Naive thymus-derived CD4-positive, alpha-beta T cell (primary cell): ENCODE measurements around the gene SELENOO. TPM values are rescaled to one million over a fixed set of nuclear protein-coding genes. Genes with fewer than 3 reads are reported as not detected.
A peak's percentile ranks its signal among the peaks of the same experiment; 100 is the strongest.

Experiments
- ATAC-seq: fragments of 150-1000 bp; cut with Tn5 transposase; 2 replicates; pipeline ENCODE4 v1.10.0; 2021; ENCODE audit warnings: mild to moderate bottlenecking, moderate library complexity
- CTCF ChIA-PET: fragments of 350-600 bp; sonication (Branson Sonifier 250); formaldehyde crosslinking; loops from one replicate; lab custom pipeline; 2021; ENCODE audit warnings: antibody characterized with exemption; lab: Charles Lee
- POLR2A ChIA-PET: fragments of 350-600 bp; sonication (Branson Sonifier 250); formaldehyde crosslinking; loops from one replicate; lab custom pipeline; 2021; ENCODE audit warnings: antibody characterized with exemption, inconsistent platforms; lab: Charles Lee
- DNase-seq, 9 donors: peaks; one replicate each; pipeline versions ENCODE4 v3.0.0 to v3.0.0-alpha.2; 2020 to 2022; ENCODE audit warnings: mixed read lengths in 1 of 9
- H3K27ac ChIP-seq: one replicate; pipeline ENCODE4 v1.7.0; 2013; ENCODE audit warnings: mild to moderate bottlenecking, low read depth, low read length, moderate library complexity
- H3K27me3 ChIP-seq, 2 donors: one replicate each; pipeline ENCODE4 v1.7.0; 2013; ENCODE audit warnings: low read length in 2 of 2, mild to moderate bottlenecking in 2 of 2, moderate library complexity in 2 of 2; ENCODE audit not compliant: control insufficient read depth in 2 of 2, insufficient read depth in 2 of 2
- H3K36me3 ChIP-seq, 3 experiments: 1 replicate in 2 of 3; 2 replicates in 1 of 3; pipeline ENCODE4 v1.7.0; 2013; ENCODE audit warnings: low read length in 3 of 3, mild to moderate bottlenecking in 3 of 3, moderate library complexity in 1 of 3; ENCODE audit not compliant: insufficient read depth in 3 of 3, control insufficient read depth in 2 of 3
- H3K4me1 ChIP-seq, 2 donors: one replicate each; pipeline ENCODE4 v1.7.0; 2013; ENCODE audit warnings: low read length in 2 of 2, mild to moderate bottlenecking in 2 of 2, moderate library complexity in 1 of 2; ENCODE audit not compliant: control insufficient read depth in 2 of 2, insufficient read depth in 2 of 2
- H3K4me3 ChIP-seq: 2 replicates; pipeline ENCODE4 v1.7.0; 2013; ENCODE audit warnings: mild to moderate bottlenecking, low read length
- H3K9me3 ChIP-seq, 3 experiments: 1 replicate in 2 of 3; 2 replicates in 1 of 3; pipeline ENCODE4 v1.7.0; 2013; ENCODE audit warnings: low read length in 3 of 3; ENCODE audit not compliant: control insufficient read depth in 2 of 3
- H3K27ac Mint-ChIP-seq, 9 donors: one replicate each; pipeline ENCODE4 v1.8.0; 2020 to 2022; ENCODE audit warnings: mixed read lengths in 9 of 9, mild to moderate bottlenecking in 8 of 9, moderate library complexity in 5 of 9, inconsistent platforms in 2 of 9
- H3K27me3 Mint-ChIP-seq, 5 donors: one replicate each; pipeline ENCODE4 v1.8.0; 2021 to 2022; ENCODE audit warnings: mixed read lengths in 5 of 5, mild to moderate bottlenecking in 1 of 5
- H3K36me3 Mint-ChIP-seq, 5 donors: one replicate each; pipeline ENCODE4 v1.8.0; 2020 to 2022; ENCODE audit warnings: mixed read lengths in 5 of 5, mild to moderate bottlenecking in 3 of 5, inconsistent platforms in 1 of 5
- H3K4me1 Mint-ChIP-seq, 7 donors: one replicate each; pipeline ENCODE4 v1.8.0; 2020 to 2022; ENCODE audit warnings: mixed read lengths in 7 of 7, mild to moderate bottlenecking in 3 of 7, inconsistent platforms in 1 of 7
- H3K4me3 Mint-ChIP-seq, 10 donors: one replicate each; pipeline ENCODE4 v1.8.0; 2020 to 2022; ENCODE audit warnings: mild to moderate bottlenecking in 10 of 10, mixed read lengths in 10 of 10, moderate library complexity in 6 of 10, inconsistent platforms in 2 of 10
- H3K9me3 Mint-ChIP-seq, 11 donors: one replicate each; pipeline ENCODE4 v1.8.0; 2020 to 2022; ENCODE audit warnings: mixed read lengths in 11 of 11, mild to moderate bottlenecking in 4 of 11, inconsistent platforms in 1 of 11, moderate library complexity in 1 of 11
- intact Hi-C, 2 donors: fragments of 100-400 bp; cut with micrococcal nuclease; formaldehyde crosslinking; loops; one replicate each; pipeline ENCODE4 v1.15.1; 2023
- polyA plus RNA-seq, 2 donors: library from polyadenylated mRNA; unstranded; fragments of 300-500 nt; fragmentation: Illumina TruSeq; gene quantifications; one replicate each; pipeline ENCODE4 v1.2.3, GENCODE V29; 2021
- total RNA-seq, 6 experiments: library from RNA in 5 of 6; stranded (reverse) in 5 of 6; gene quantifications; 1 replicate in 5 of 6; 2 replicates in 1 of 6; pipeline ENCODE4 v1.2.3 and lab custom pipeline; 2021 to 2026

SELENOO gene
- total and polyA plus RNA-seq, 7 experiments from 2014 or later: 3.4 to 36.6 (median 30.6) TPM

- H3K36me3 Mint-ChIP-seq: peaks cover 0 to 3% (median 0%) of the 10 kb centered on the region in 5 donors
- Histone ChIP-seq H3K36me3 (peaks cover 0 to 32% (median 0%) of the 10 kb centered on the region in 3 experiments), H3K27ac (peak within 1 kb of the TSS; percentile 71), H3K9me3 (no peaks in the 10 kb centered on the region), H3K4me1 (peaks cover 25 to 38% of the 10 kb centered on the region in 2 donors), H3K4me3 (peak within 1 kb of the TSS; percentile 71), H3K27me3 (no peaks in the 10 kb centered on the region)
- peaks cover 4 to 26% (median 17%) of the 10 kb centered on the region in 7 donors for H3K4me1 Mint-ChIP-seq
- intact Hi-C loops: loop anchor here (1.0 to 5.0 kb wide), 4 partner anchors 10 to 276 kb away; partner anchors contain the start of genes MAPK11 (in 1 of the 2) and SCO2 (in 1 of the 2)
- ChIA-PET CTCF (interaction anchor here (0.6 to 2.6 kb wide), 12 partner anchors 8 to 441 kb away, joined by 3 to 18 read pairs (median 4); partner anchors contain the start of genes LMF2, NCAPH2 and SCO2), POLR2A (interaction anchor here (0.8 to 3.6 kb wide), 17 partner anchors 8 to 373 kb away, joined by 3 to 24 read pairs (median 5); partner anchors contain the start of genes NCAPH2 and SCO2)
- no peaks in the 10 kb centered on the region for H3K9me3 Mint-ChIP-seq
- no peaks in the 10 kb centered on the region for H3K27me3 Mint-ChIP-seq
- H3K4me3 Mint-ChIP-seq: peak within 1 kb of the TSS; percentile 61 to 88 (median 80)
- DNase-seq (peak; percentile 60 to 86 (median 71)), ATAC-seq (peak; percentile 78)
- peak within 1 kb of the TSS in 7 of 9 donors; percentile 31 to 80 (median 65) for H3K27ac Mint-ChIP-seq
Measured at GRCh38 chr22:50250555-50251476, 50.0 kb downstream of the SELENOO start, which contains the start of gene HDAC10. HDAC10 (minus strand) TSS chr22:50251265; CDS start chr22:50251032, 233 bp downstream.

- Mint-ChIP-seq H3K27me3 (no peaks in the 10 kb centered on the region), H3K4me1 (peaks cover 4 to 26% (median 15%) of the 10 kb centered on the region in 7 donors), H3K4me3 (peak overlapping the region; percentile 17 to 83 (median 66)), H3K36me3 (peaks cover 0 to 3% (median 0%) of the 10 kb centered on the region in 5 donors), H3K27ac (peak overlapping the region in 4 of 9 donors; percentile 31 to 76 (median 70)), H3K9me3 (no peaks in the 10 kb centered on the region)
- CTCF ChIA-PET: interaction anchor here (0.7 to 2.6 kb wide), 12 partner anchors 9 to 440 kb away, joined by 3 to 18 read pairs (median 4); partner anchors contain the start of genes LMF2, NCAPH2 and SCO2
- Histone ChIP-seq H3K27me3 (no peaks in the 10 kb centered on the region), H3K9me3 (no peaks in the 10 kb centered on the region), H3K27ac (peak overlapping the region; percentile 71), H3K4me1 (peaks cover 23 to 33% of the 10 kb centered on the region in 2 donors), H3K4me3 (peak overlapping the region; percentile 71), H3K36me3 (peaks cover 0 to 24% (median 0%) of the 10 kb centered on the region in 3 experiments)
- DNase-seq (peak in 2 of 9 donors; percentile 18 to 38), ATAC-seq (no peak)
- intact Hi-C loops: loop anchor here (1.0 to 5.0 kb wide), 11 partner anchors 7 to 440 kb away; partner anchors contain the start of genes MAPK11 (in 2 of the 2), DENND6B (in 1 of the 2) and SCO2 (in 1 of the 2)
- POLR2A ChIA-PET: interaction anchor here (0.8 to 3.6 kb wide), 14 partner anchors 9 to 372 kb away, joined by 3 to 24 read pairs (median 6); partner anchors contain the start of gene SCO2
Measured at GRCh38 chr22:50251477-50252081, 50.8 kb downstream of the SELENOO start.

GRCh38 chr22:50252082-50253045, 51.6 kb downstream of the SELENOO start:
- intact Hi-C loops: loop anchor here (1.0 to 5.0 kb wide), 10 partner anchors 8 to 439 kb away; partner anchors contain the start of genes DENND6B (in 1 of the 2), MAPK11 (in 1 of the 2) and SCO2 (in 1 of the 2)
- Histone ChIP-seq H3K36me3 (peaks cover 0 to 18% (median 0%) of the 10 kb centered on the region in 3 experiments), H3K4me1 (peaks cover 21 to 32% of the 10 kb centered on the region in 2 donors), H3K27me3 (no peaks in the 10 kb centered on the region), H3K27ac (peak overlapping the region; percentile 71), H3K4me3 (no peak overlapping the region), H3K9me3 (no peaks in the 10 kb centered on the region)
- peak; percentile 50 to 73 (median 63) for DNase-seq
- peaks cover under 1 to 22% (median 10%) of the 10 kb centered on the region in 7 donors for H3K4me1 Mint-ChIP-seq
- peak overlapping the region; percentile 26 to 83 (median 66) for H3K4me3 Mint-ChIP-seq
- POLR2A ChIA-PET: interaction anchor here (0.6 to 3.6 kb wide), 12 partner anchors 10 to 372 kb away, joined by 3 to 24 read pairs (median 6); partner anchors contain the start of gene SCO2
- peak overlapping the region in 5 of 9 donors; percentile 31 to 76 (median 34) for H3K27ac Mint-ChIP-seq
- CTCF ChIA-PET: interaction anchor here (0.7 to 2.6 kb wide), 11 partner anchors 10 to 439 kb away, joined by 3 to 18 read pairs (median 4); partner anchors contain the start of genes LMF2 and NCAPH2
- peaks cover 0 to 3% (median 0%) of the 10 kb centered on the region in 5 donors for H3K36me3 Mint-ChIP-seq
- ATAC-seq: peak; percentile 81
- peaks cover 0 to 2% (median 0%) of the 10 kb centered on the region in 5 donors for H3K27me3 Mint-ChIP-seq
- no peaks in the 10 kb centered on the region for H3K9me3 Mint-ChIP-seq

GRCh38 chr22:50253046-50253915, 52.5 kb downstream of the SELENOO start:
- Mint-ChIP-seq H3K27me3 (peaks cover 0 to 4% (median 0%) of the 10 kb centered on the region in 5 donors), H3K9me3 (no peaks in the 10 kb centered on the region), H3K4me1 (peaks cover 0 to 15% (median 6%) of the 10 kb centered on the region in 7 donors), H3K27ac (peak overlapping the region in 2 of 9 donors; percentile 65 to 77), H3K4me3 (no peak overlapping the region), H3K36me3 (peaks cover 0 to 1% (median 0%) of the 10 kb centered on the region in 5 donors)
- no peak overlapping the region for H3K4me3 ChIP-seq
- POLR2A ChIA-PET: interaction anchor here (0.6 to 3.6 kb wide), 4 partner anchors 14 to 368 kb away, joined by 3 to 24 read pairs (median 3); no protein-coding TSS in a partner anchor
- H3K27ac ChIP-seq: no peak overlapping the region
- H3K36me3 ChIP-seq: peaks cover 0 to 9% (median 0%) of the 10 kb centered on the region in 3 experiments
- no peak for DNase-seq
- no peaks in the 10 kb centered on the region for H3K27me3 ChIP-seq
- intact Hi-C loops: loop anchor here (5.0 kb wide), 2 partner anchors 59 to 274 kb away; partner anchors contain the start of gene SCO2 (in 1 of the 2)
- peaks cover 15 to 24% of the 10 kb centered on the region in 2 donors for H3K4me1 ChIP-seq
- no peaks in the 10 kb centered on the region for H3K9me3 ChIP-seq
- CTCF ChIA-PET: interaction anchor here (0.7 to 2.6 kb wide), 7 partner anchors 13 to 367 kb away, joined by 3 to 18 read pairs (median 4); no protein-coding TSS in a partner anchor
- no peak for ATAC-seq
